Thyroid gland (tissue), 4 donors: Measurements from ENCODE around the gene YES1.

Experiments used
- POLR2A ChIP-seq, 2 donors: fragments of 450-650 bp; IDR thresholded peaks; one replicate each; pipeline ENCODE4 v1.6.1; 2017; ENCODE audit warnings: antibody characterized with exemption in 2 of 2, mild to moderate bottlenecking in 2 of 2, moderate library complexity in 1 of 2
- TF ChIP-seq, protein P1 (sequence below), 6 experiments: fragments of 200-600 bp in 3 of 6; fragments of 450-650 bp in 3 of 6; sonication (generic) in 3 of 6; IDR thresholded peaks; one replicate each; pipeline ENCODE4 v1.5.1; 2016 to 2019; ENCODE audit warnings: antibody characterized with exemption in 6 of 6, mild to moderate bottlenecking in 2 of 6, inconsistent platforms in 1 of 6, moderate library complexity in 1 of 6

DNA sequence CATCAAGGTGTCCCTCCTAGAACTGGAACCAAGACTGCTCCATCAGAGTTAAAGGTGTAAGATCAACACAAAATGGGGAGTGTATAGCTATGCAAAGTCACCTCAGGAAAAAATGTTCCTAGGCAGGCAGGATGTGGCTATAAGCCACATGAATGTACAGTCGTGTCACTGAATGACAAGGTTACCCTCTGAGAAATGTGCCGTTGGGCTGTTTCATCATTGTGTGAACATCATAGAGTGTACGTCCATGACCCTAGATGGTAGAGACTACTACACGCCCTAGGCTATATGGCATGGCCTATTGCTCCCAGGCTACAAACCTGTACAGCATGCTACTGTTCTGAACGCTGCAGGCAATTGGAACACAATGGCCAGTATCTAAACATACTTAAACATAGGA, 130.1 kb downstream of the YES1 start:
- TF ChIP-seq, protein P1, sequence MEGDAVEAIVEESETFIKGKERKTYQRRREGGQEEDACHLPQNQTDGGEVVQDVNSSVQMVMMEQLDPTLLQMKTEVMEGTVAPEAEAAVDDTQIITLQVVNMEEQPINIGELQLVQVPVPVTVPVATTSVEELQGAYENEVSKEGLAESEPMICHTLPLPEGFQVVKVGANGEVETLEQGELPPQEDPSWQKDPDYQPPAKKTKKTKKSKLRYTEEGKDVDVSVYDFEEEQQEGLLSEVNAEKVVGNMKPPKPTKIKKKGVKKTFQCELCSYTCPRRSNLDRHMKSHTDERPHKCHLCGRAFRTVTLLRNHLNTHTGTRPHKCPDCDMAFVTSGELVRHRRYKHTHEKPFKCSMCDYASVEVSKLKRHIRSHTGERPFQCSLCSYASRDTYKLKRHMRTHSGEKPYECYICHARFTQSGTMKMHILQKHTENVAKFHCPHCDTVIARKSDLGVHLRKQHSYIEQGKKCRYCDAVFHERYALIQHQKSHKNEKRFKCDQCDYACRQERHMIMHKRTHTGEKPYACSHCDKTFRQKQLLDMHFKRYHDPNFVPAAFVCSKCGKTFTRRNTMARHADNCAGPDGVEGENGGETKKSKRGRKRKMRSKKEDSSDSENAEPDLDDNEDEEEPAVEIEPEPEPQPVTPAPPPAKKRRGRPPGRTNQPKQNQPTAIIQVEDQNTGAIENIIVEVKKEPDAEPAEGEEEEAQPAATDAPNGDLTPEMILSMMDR (IDR thresholded peaks at IDR 0.05) = no peak
- no peak for TF ChIP-seq POLR2A (IDR thresholded peaks at IDR 0.05)
